CD4-positive, alpha-beta T cell treated with Interleukin-17A for 4 hours (primary cell): Measurements from ENCODE around the gene TXNDC16.
A peak's percentile ranks its signal among the peaks of the same experiment; 100 is the strongest.
"Not testable (repeated sequence)": the region's sequence is repeated elsewhere in the genome, so short reads cannot be mapped to it uniquely, and the experiment has no call there.

Experiments used
- DNase-seq: peaks from one replicate; pipeline ENCODE4 v3.0.0-alpha.2; 2020; ENCODE audit warnings: mixed read lengths

The TXNDC16 gene

GRCh38 chr14:52552063-52552988, at the start of gene TXNDC16, which contains the start of gene GPR137C:
Gene TXNDC16 (minus strand): TSS chr14:52552505. CDS start chr14:52543557, 8,948 bp downstream.
Gene GPR137C (plus strand): TSS chr14:52552836. CDS start chr14:52553148, 312 bp downstream.
- DNase-seq, result peak; percentile 99

GRCh38 chr14:52599974-52600373, 47.7 kb upstream of the TXNDC16 start:
- DNase-seq, result no peak

GRCh38 chr14:52598568-52598967, 46.3 kb upstream of the TXNDC16 start:
- DNase-seq, result no peak

GRCh38 chr14:52596861-52597260, 44.6 kb upstream of the TXNDC16 start:
- DNase-seq, result no peak

- no peak for DNase-seq
These were observed 44.0 kb upstream of the TXNDC16 start for GRCh38 chr14:52596320-52596719.

GRCh38 chr14:52590318-52590717, 38.0 kb upstream of the TXNDC16 start:
- DNase-seq, result no peak

GRCh38 chr14:52589646-52590045, 37.3 kb upstream of the TXNDC16 start:
- no peak for DNase-seq

GRCh38 chr14:52583544-52583943, 31.2 kb upstream of the TXNDC16 start:
- DNase-seq, result no peak

GRCh38 chr14:52575858-52576257, 23.6 kb upstream of the TXNDC16 start:
- DNase-seq, result no peak

GRCh38 chr14:52568454-52568853, 16.1 kb upstream of the TXNDC16 start:
- DNase-seq, result not testable (repeated sequence)

- no peak for DNase-seq
These were observed 10.8 kb upstream of the TXNDC16 start for GRCh38 chr14:52563120-52563519.

- DNase-seq, result no peak
These were observed 6.4 kb upstream of the TXNDC16 start for GRCh38 chr14:52558688-52559087.

GRCh38 chr14:52553671-52554575, 1.6 kb upstream of the TXNDC16 start:
- DNase-seq, result peak; percentile 93

GRCh38 chr14:52553002-52553670, 831 bp upstream of the TXNDC16 start:
- peak; percentile 54 for DNase-seq

- DNase-seq, result peak; percentile 23
These were observed 626 bp downstream of the TXNDC16 start for GRCh38 chr14:52551696-52552062.

- no peak for DNase-seq
These were observed 1.1 kb downstream of the TXNDC16 start for GRCh38 chr14:52551205-52551604.

- no peak for DNase-seq
These were observed 1.6 kb downstream of the TXNDC16 start for GRCh38 chr14:52550661-52551060.

- no peak for DNase-seq
These were observed 4.8 kb downstream of the TXNDC16 start for GRCh38 chr14:52547526-52547925.

GRCh38 chr14:52547027-52547426, 5.3 kb downstream of the TXNDC16 start:
- DNase-seq, result no peak

GRCh38 chr14:52546318-52546670, 6.0 kb downstream of the TXNDC16 start:
- DNase-seq, result no peak

GRCh38 chr14:52545584-52546317, 6.6 kb downstream of the TXNDC16 start:
- DNase-seq, result no peak

GRCh38 chr14:52538623-52539022, 13.7 kb downstream of the TXNDC16 start:
- no peak for DNase-seq
